GM12892 (cell line): ENCODE results near the gene CARD9.

Experiments
- POLR2A ChIP-seq: IDR thresholded peaks from 2 replicates; pipeline ENCODE4 v1.6.1; 2011; ENCODE audit warnings: low read depth, low read length, control low read depth
- POLR2AphosphoS5 ChIP-seq: IDR thresholded peaks from 2 replicates; pipeline ENCODE4 v1.6.1; 2011; ENCODE audit warnings: low read depth, low read length, control low read depth
- TAF1 ChIP-seq: IDR thresholded peaks from 2 replicates; pipeline ENCODE4 v1.6.1; 2011; ENCODE audit warnings: low read depth, mild to moderate bottlenecking, control low read depth, low read length, borderline replicate concordance

DNA sequence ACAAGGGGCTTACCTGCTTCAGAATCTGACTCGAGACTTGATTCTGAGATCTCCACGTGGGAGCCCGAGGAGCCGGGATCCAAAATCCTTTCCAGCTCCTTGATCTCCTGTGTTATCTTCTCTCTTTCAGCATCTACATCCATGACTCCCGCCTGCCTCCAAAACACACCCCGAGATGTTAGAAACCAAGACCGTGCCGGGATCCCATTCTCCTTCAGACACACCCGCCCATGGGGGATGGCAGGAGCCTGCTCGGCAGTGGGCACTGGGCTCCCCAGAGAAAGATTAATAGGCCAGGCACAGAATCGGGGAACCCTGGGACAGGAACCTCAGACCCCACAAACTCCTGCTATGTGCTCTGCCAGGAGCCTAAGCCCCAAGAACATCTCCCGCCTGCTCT is 24.8 kb upstream of the CARD9 start:
- TF ChIP-seq POLR2A: no peak
- TF ChIP-seq TAF1: no peak
- TF ChIP-seq POLR2AphosphoS5: no peak
